GM18519 (cell line): ENCODE results near the gene S100A7A.
"Not testable (repeated sequence)": the region's sequence is repeated elsewhere in the genome, so short reads cannot be mapped to it uniquely, and the experiment has no call there.

Experiments
- ATAC-seq: cut with Tn5 transposase; IDR thresholded peaks from one replicate; pipeline ENCODE4 v1.9.1; 2021; ENCODE audit warnings: mild to moderate bottlenecking, moderate library complexity; ENCODE audit not compliant: unreplicated experiment, low FRiP score

Gene S100A7A

GRCh38 chr1:153419436-153419793, 3.1 kb downstream of the S100A7A start:
- ATAC-seq = not testable (repeated sequence)

GRCh38 chr1:153420306-153420705, 4.0 kb downstream of the S100A7A start:
- ATAC-seq = no peak

- no peak for ATAC-seq
These were observed 6.2 kb downstream of the S100A7A start for GRCh38 chr1:153422450-153423068.

- ATAC-seq = no peak
These were observed 10.5 kb downstream of the S100A7A start for GRCh38 chr1:153426809-153427208.

GRCh38 chr1:153428073-153428638, 11.8 kb downstream of the S100A7A start:
- ATAC-seq = no peak

- ATAC-seq = no peak
These were observed 12.5 kb downstream of the S100A7A start for GRCh38 chr1:153428791-153429190.

- ATAC-seq = no peak
These were observed 13.2 kb downstream of the S100A7A start for GRCh38 chr1:153429266-153430165.

- no peak for ATAC-seq
These were observed 13.8 kb downstream of the S100A7A start for GRCh38 chr1:153430166-153430553.

GRCh38 chr1:153430561-153430960, 14.2 kb downstream of the S100A7A start:
- ATAC-seq = no peak

- ATAC-seq = no peak
These were observed 14.7 kb downstream of the S100A7A start for GRCh38 chr1:153431002-153431401.

- ATAC-seq = no peak
These were observed 15.1 kb downstream of the S100A7A start for GRCh38 chr1:153431427-153431826.

GRCh38 chr1:153431928-153432327, 15.6 kb downstream of the S100A7A start:
- ATAC-seq = no peak

GRCh38 chr1:153432874-153433681, 16.8 kb downstream of the S100A7A start:
- no peak for ATAC-seq

GRCh38 chr1:153434746-153435455, 18.6 kb downstream of the S100A7A start:
- ATAC-seq = no peak

GRCh38 chr1:153437236-153437635, 20.9 kb downstream of the S100A7A start:
- no peak for ATAC-seq

GRCh38 chr1:153438599-153438998, 22.3 kb downstream of the S100A7A start:
- ATAC-seq = no peak

- ATAC-seq = no peak
These were observed 23.0 kb downstream of the S100A7A start for GRCh38 chr1:153439273-153439672.

- ATAC-seq = no peak
These were observed 25.0 kb downstream of the S100A7A start for GRCh38 chr1:153441238-153441755.

GRCh38 chr1:153443486-153443885, 27.2 kb downstream of the S100A7A start:
- no peak for ATAC-seq

- ATAC-seq = no peak
These were observed 27.8 kb downstream of the S100A7A start for GRCh38 chr1:153444078-153444477.
